Karpas-422 (cell line): Measurements from ENCODE around the gene LEFTY2. TPM values are rescaled to one million over a fixed set of nuclear protein-coding genes. Genes with fewer than 3 reads are reported as not detected.
"Not testable (repeated sequence)": the region's sequence is repeated elsewhere in the genome, so short reads cannot be mapped to it uniquely, and the experiment has no call there.

Experiments used
- DNase-seq: peaks from one replicate; pipeline ENCODE4 v3.0.0-alpha.2; 2015
- H2AFZ ChIP-seq: fragments of 200-600 bp; sonication (generic); 2 replicates; pipeline ENCODE4 v1.6.1; 2014; ENCODE audit warnings: antibody characterized with exemption, low read length, mixed read lengths
- H3K27ac ChIP-seq: fragments of 200-600 bp; sonication (generic); 2 replicates; pipeline ENCODE4 v1.5.1; 2014; ENCODE audit warnings: mild to moderate bottlenecking, low read length, moderate library complexity
- H3K27me3 ChIP-seq: fragments of 200-600 bp; sonication (generic); 2 replicates; pipeline ENCODE4 v1.6.1; 2014; ENCODE audit warnings: low read length, mixed read lengths
- H3K36me3 ChIP-seq: fragments of 200-600 bp; sonication (generic); 2 replicates; pipeline ENCODE4 v1.6.1; 2014; ENCODE audit warnings: low read length, mixed read lengths; ENCODE audit not compliant: insufficient read depth
- H3K4me1 ChIP-seq: fragments of 200-600 bp; sonication (generic); 2 replicates; pipeline ENCODE4 v1.6.1; 2014; ENCODE audit warnings: mild to moderate bottlenecking, low read length, mixed read lengths
- H3K4me2 ChIP-seq: fragments of 200-600 bp; sonication (generic); 2 replicates; pipeline ENCODE4 v1.6.1; 2014; ENCODE audit warnings: low read length, low read depth, mild to moderate bottlenecking; ENCODE audit not compliant: poor library complexity, severe bottlenecking
- H3K4me3 ChIP-seq: fragments of 200-600 bp; sonication (generic); 2 replicates; pipeline ENCODE4 v1.5.1; 2014; ENCODE audit warnings: mild to moderate bottlenecking, antibody characterized with exemption, low read length, mixed read lengths
- H3K79me2 ChIP-seq: fragments of 200-600 bp; sonication (generic); 2 replicates; pipeline ENCODE4 v1.6.1; 2014; ENCODE audit warnings: mild to moderate bottlenecking, low read length, mixed read lengths
- H3K9ac ChIP-seq: fragments of 200-600 bp; sonication (generic); 2 replicates; pipeline ENCODE4 v1.6.0; 2014; ENCODE audit warnings: low read length
- H3K9me2 ChIP-seq: fragments of 200-600 bp; sonication (generic), shearing (Covaris generic); replicated peaks from 2 replicates; pipeline ENCODE4 v1.6.0; 2014; ENCODE audit warnings: mild to moderate bottlenecking, low read length, moderate library complexity; ENCODE audit not compliant: insufficient read depth
- H3K9me3 ChIP-seq: fragments of 300-700, 200-600 bp; sonication (generic); 2 replicates; pipeline ENCODE4 v1.6.1; 2014; ENCODE audit warnings: low read length, mixed read lengths
- H4K20me1 ChIP-seq: fragments of 200-600 bp; sonication (generic); 2 replicates; pipeline ENCODE4 v1.6.1; 2014; ENCODE audit warnings: mild to moderate bottlenecking, antibody characterized with exemption, low read length, low read depth; ENCODE audit not compliant: insufficient read depth
- total RNA-seq: library from RNA; depleted of rRNA; stranded (reverse); fragments of >200 nt; shearing (Covaris generic); gene quantifications from 2 replicates; pipeline ENCODE4 v1.2.3, GENCODE V29; 2014; ENCODE audit warnings: low replicate concordance; rRNA removed

The LEFTY2 gene
- not detected in 2 replicates for total RNA-seq

GRCh38 chr1:225941187-225941941 is at the start of gene LEFTY2:
LEFTY2 (minus strand) TSS chr1:225941220; CDS start chr1:225941140, 80 bp downstream.
- Histone ChIP-seq H3K27ac (no peak within 1 kb of the TSS), H3K9me2 (no peaks in the 10 kb centered on the region), H4K20me1 (no peaks in the 10 kb centered on the region), H3K4me1 (peaks cover 15% of the 10 kb centered on the region), H3K79me2 (no peaks in the 10 kb centered on the region), H2AFZ (no peak within 1 kb of the TSS), H3K9me3 (no peaks in the 10 kb centered on the region), H3K4me2 (no peak within 1 kb of the TSS), H3K9ac (no peak within 1 kb of the TSS), H3K4me3 (no peak within 1 kb of the TSS), H3K36me3 (no peaks in the 10 kb centered on the region), H3K27me3 (no peaks in the 10 kb centered on the region)
- no peak for DNase-seq

GRCh38 chr1:225987491-225988316 is 46.7 kb upstream of the LEFTY2 start:
- Histone ChIP-seq H3K4me2 (no peak overlapping the region), H2AFZ (no peak overlapping the region), H3K9ac (no peak overlapping the region), H3K27ac (no peak overlapping the region), H3K27me3 (no peaks in the 10 kb centered on the region), H3K79me2 (peaks cover 31% of the 10 kb centered on the region), H3K36me3 (peaks cover 69% of the 10 kb centered on the region), H4K20me1 (no peaks in the 10 kb centered on the region), H3K4me1 (no peaks in the 10 kb centered on the region), H3K9me2 (no peaks in the 10 kb centered on the region), H3K9me3 (no peaks in the 10 kb centered on the region), H3K4me3 (no peak overlapping the region)
- DNase-seq, result peak; percentile 77

- Histone ChIP-seq H3K4me3 (no peak overlapping the region), H3K79me2 (peaks cover 20% of the 10 kb centered on the region), H3K27ac (no peak overlapping the region), H3K9me2 (no peaks in the 10 kb centered on the region), H3K4me1 (peaks cover 6% of the 10 kb centered on the region), H3K4me2 (no peak overlapping the region), H3K9me3 (no peaks in the 10 kb centered on the region), H3K27me3 (no peaks in the 10 kb centered on the region), H3K9ac (no peak overlapping the region), H4K20me1 (no peaks in the 10 kb centered on the region), H2AFZ (no peak overlapping the region), H3K36me3 (peaks cover 53% of the 10 kb centered on the region)
- no peak for DNase-seq
Measured at GRCh38 chr1:225981714-225982113, 40.7 kb upstream of the LEFTY2 start.

GRCh38 chr1:225980005-225980836 is 39.2 kb upstream of the LEFTY2 start:
- no peak overlapping the region for H3K4me3 ChIP-seq
- no peaks in the 10 kb centered on the region for H3K9me2 ChIP-seq
- peaks cover 6% of the 10 kb centered on the region for H3K4me1 ChIP-seq
- H3K27me3 ChIP-seq, result no peaks in the 10 kb centered on the region
- no peak overlapping the region for H3K4me2 ChIP-seq
- no peak overlapping the region for H3K9ac ChIP-seq
- H2AFZ ChIP-seq, result no peak overlapping the region
- H3K9me3 ChIP-seq, result no peaks in the 10 kb centered on the region
- peaks cover 5% of the 10 kb centered on the region for H3K79me2 ChIP-seq
- no peak for DNase-seq
- H3K27ac ChIP-seq, result no peak overlapping the region
- H3K36me3 ChIP-seq, result peaks cover 38% of the 10 kb centered on the region
- H4K20me1 ChIP-seq, result no peaks in the 10 kb centered on the region

GRCh38 chr1:225979421-225979820 is 38.4 kb upstream of the LEFTY2 start:
- Histone ChIP-seq H3K27ac (no peak overlapping the region), H3K4me3 (no peak overlapping the region), H3K9me3 (no peaks in the 10 kb centered on the region), H3K9me2 (no peaks in the 10 kb centered on the region), H4K20me1 (no peaks in the 10 kb centered on the region), H2AFZ (no peak overlapping the region), H3K27me3 (no peaks in the 10 kb centered on the region), H3K9ac (no peak overlapping the region), H3K79me2 (no peaks in the 10 kb centered on the region), H3K4me2 (no peak overlapping the region), H3K4me1 (peaks cover 6% of the 10 kb centered on the region), H3K36me3 (peaks cover 30% of the 10 kb centered on the region)
- no peak for DNase-seq

GRCh38 chr1:225977937-225978748 is 37.1 kb upstream of the LEFTY2 start:
- H4K20me1 ChIP-seq, result no peaks in the 10 kb centered on the region
- H3K36me3 ChIP-seq, result peaks cover 18% of the 10 kb centered on the region; the same call in 1 of the 2 replicates
- no peaks in the 10 kb centered on the region for H3K9me2 ChIP-seq
- H3K9ac ChIP-seq, result no peak overlapping the region
- no peak overlapping the region for H3K4me3 ChIP-seq
- peaks cover 6% of the 10 kb centered on the region for H3K4me1 ChIP-seq
- H3K27ac ChIP-seq, result peak overlapping the region; percentile 29
- no peak overlapping the region for H3K4me2 ChIP-seq
- no peak overlapping the region for H2AFZ ChIP-seq
- no peaks in the 10 kb centered on the region for H3K9me3 ChIP-seq
- no peaks in the 10 kb centered on the region for H3K27me3 ChIP-seq
- no peaks in the 10 kb centered on the region for H3K79me2 ChIP-seq
- DNase-seq, result peak; percentile 50

- H3K4me2 ChIP-seq, H3K4me3 ChIP-seq, H4K20me1 ChIP-seq, H3K4me1 ChIP-seq, H3K9me2 ChIP-seq, H2AFZ ChIP-seq, H3K36me3 ChIP-seq, H3K9me3 ChIP-seq, H3K79me2 ChIP-seq, H3K27ac ChIP-seq, H3K9ac ChIP-seq, DNase-seq, H3K27me3 ChIP-seq: not testable (repeated sequence)
Measured at GRCh38 chr1:225975146-225975545, 34.1 kb upstream of the LEFTY2 start.
